T1000 (cell line): Measurements from ENCODE around the gene LRRK2.
"Not testable (repeated sequence)": the region's sequence is repeated elsewhere in the genome, so short reads cannot be mapped to it uniquely, and the experiment has no call there.

ENCODE experiments used
- DNase-seq: peaks from one replicate; lab custom pipeline; 2025; ENCODE audit warnings: mixed read lengths; lab: John Stamatoyannopoulos, UW

LRRK2 gene

DNA sequence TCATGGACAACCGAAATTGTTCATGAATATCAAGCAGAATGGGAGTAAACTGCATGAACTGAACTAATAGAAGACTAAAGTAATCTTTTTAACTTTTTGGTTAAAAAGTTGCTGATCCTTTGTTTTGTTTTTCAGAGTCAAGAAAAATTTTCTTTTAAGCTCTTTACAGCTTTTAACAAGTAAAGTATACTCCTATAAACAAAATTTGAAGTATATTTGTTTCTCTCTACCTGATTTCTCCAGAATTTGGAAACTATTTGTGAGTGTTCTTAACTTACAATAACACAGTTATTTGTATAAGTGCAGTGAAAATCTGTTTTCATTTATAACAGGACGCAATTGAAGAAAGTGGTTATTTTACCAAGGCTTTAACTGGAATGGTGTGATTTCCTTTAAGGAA lies 12.2 kb upstream of the LRRK2 start:
- no peak for DNase-seq

GRCh38 chr12:40215982-40216381 lies 8.8 kb upstream of the LRRK2 start:
- DNase-seq = no peak

DNA sequence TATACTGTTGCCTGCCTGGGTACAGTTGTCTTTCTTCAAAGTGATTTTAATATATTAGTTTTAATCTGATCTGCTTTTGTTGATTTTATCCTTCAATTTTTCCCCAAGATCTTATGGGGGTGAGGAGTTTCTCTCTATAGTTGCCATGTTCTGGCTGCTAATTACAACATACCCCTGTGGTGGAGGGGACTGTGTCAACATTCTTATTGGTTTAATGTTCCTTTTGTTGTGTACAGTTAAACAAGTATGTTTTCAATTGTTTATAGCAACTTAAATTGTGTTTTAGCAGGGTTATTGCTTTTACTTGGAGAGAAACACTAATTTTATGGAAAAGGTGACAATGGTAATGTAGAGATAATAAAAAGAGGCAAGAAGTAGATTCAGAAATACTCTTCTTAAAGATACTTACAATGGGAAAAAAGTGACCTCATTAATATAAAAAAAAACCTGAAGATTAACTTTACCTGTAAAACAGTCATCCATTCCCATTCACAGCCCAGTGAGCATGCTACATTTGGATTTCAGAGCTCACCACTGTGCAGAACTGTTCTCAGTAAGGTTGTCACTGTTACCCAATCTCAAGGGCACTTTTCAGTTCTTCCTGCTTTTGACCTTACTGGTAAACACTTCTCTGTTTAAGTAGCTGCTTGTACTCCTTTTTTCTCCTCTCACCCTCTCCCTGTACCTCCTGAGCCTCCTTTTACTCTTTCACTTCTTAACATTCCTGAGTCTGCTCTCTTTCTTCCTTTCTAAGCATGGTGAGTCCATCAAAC lies 8.1 kb upstream of the LRRK2 start:
- no peak for DNase-seq

- DNase-seq = no peak
Measured at GRCh38 chr12:40219760-40220159, 5.0 kb upstream of the LRRK2 start.

- DNase-seq = no peak
Measured at GRCh38 chr12:40222247-40222646, 2.5 kb upstream of the LRRK2 start.

GRCh38 chr12:40223646-40224045 lies 1.2 kb upstream of the LRRK2 start:
- no peak for DNase-seq

DNA sequence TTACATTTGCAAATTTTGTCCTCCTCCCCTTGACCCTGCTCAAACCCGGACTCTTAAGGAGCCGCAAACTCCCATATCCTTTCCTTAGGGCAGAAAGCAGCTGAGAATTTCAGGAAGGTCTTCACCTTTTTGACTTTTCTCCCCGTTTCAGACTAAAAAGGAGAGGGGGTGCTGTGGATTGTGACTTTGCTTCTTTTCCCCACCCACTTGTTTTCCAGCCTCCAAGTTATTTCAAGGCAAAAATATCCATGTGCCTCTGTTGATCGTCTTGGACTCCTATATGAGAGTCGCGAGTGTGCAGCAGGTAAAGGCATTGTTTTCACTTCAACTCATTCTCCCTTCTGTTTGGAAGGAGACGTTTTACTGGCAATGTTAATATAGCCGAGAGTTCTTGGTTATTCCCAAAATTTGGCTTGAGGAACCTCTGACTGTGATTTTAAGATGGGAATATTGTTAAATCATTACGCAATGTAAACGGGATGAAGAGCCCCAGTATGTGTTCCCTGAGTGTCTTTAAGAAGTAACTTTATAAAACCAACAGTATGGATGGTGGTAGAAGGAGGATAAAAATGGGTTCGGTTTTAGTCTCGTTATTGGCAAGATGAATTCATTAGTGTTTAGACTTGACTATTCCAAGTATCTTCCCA lies 663 bp downstream of the LRRK2 start:
- no peak for DNase-seq

DNA sequence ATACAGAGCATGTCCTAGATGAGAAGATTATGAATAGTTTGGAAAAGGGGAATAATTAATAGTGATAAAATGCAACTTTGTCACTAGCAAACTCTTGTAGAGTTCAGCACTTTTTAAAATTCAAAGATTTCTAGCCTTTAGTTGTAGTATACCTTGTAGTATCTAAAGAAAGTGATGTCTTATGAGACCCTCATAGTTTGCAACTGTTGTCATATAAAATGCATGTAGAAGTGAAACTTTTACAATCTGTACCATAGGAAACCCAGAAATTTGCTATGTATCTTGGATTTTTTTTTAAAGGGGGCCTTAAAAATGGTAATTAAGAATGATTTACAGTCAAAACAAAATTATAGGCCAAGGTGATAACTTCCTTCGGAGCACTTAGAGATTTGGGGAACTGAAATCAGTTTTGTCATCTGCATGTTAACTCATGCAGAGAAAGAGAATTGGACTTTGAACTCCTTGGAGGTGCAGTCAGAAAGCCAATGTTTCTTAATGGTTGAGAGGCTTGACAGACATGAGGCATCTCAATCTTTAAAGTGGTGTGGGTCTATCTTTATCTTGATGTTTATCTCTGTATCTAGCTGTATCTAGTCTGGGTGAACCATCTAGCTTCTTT lies 1.3 kb downstream of the LRRK2 start:
- DNase-seq = no peak

DNA sequence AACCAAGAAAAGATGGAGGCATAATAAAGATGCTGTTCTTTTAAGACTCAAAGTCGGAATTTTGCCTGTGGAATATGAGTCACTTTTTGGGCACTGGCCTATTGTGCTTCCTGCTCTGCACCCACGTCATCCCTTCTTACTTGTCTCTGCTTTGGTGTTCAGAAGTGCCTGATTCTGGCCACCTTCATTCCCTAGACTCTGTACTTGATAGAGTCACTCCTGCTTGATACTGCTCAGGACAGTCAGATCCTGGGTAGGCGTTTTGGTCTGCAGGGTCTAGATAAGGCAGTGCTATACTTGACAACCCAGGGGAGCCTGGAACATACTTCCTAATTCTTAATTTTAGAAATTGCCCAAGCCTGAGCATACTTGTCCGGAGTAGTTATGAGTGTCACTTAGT lies 1.9 kb downstream of the LRRK2 start:
- DNase-seq = peak; percentile 29

- DNase-seq = no peak
Measured at GRCh38 chr12:40227447-40227846, 2.6 kb downstream of the LRRK2 start.

- DNase-seq = no peak
Measured at GRCh38 chr12:40228727-40229126, 3.9 kb downstream of the LRRK2 start.

GRCh38 chr12:40229690-40230651 lies 5.2 kb downstream of the LRRK2 start:
- no peak for DNase-seq

GRCh38 chr12:40232602-40233001 lies 7.8 kb downstream of the LRRK2 start:
- no peak for DNase-seq

- DNase-seq = no peak
Measured at GRCh38 chr12:40233741-40234367, 9.1 kb downstream of the LRRK2 start.

- DNase-seq = no peak
Measured at GRCh38 chr12:40236357-40236850, 11.6 kb downstream of the LRRK2 start.

DNA sequence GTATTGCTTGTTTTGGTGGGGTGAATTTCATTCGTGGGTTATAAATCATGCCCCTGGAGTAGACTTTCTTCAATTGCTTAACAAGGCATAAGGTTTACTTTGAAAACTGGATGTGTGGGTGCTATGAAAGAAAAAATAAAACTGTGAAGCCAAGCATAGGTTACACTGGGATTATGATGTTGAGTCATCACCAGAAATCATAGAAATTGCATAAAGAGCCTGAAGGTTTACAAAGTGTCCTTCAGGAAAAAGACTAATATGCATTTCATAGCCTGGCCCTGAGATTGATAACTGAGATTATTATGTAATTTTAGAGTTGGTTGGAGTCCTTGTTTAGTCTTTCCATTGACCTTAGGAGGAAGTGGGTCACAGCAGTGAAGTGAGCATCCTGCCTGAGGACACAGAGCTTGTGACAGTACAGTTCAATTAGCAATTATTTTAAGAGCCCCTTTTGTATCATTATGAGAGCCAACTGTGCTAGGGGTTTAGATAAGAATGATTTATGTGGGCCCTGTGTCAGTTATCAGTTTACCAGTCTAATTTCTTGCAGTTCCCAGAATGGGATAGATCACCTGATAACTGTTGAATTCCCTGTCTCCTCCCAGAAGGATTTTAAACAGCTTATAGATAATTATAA lies 13.6 kb downstream of the LRRK2 start:
- no peak for DNase-seq

DNA sequence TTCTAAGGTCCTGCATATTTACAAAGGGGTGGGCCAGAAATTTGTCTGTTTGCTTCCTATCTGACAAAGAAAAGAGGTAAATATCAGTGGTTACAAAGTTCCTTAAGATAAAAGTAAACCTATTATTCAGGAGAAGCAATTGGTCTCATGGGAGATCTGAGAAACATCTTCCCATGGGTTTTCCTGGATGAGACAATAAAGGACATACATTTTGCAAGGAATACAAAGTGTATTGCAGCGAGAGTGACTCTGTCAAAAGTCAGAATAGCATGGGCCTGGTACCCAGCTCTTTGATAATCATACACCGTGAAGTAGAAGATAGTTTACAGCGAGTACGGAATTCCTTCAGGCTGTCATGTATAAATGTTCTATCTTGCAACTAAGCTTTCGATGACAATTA lies 14.2 kb downstream of the LRRK2 start:
- no peak for DNase-seq

- DNase-seq = no peak
Measured at GRCh38 chr12:40240779-40241178, 16.0 kb downstream of the LRRK2 start.

- no peak for DNase-seq
Measured at GRCh38 chr12:40241741-40242140, 16.9 kb downstream of the LRRK2 start.

GRCh38 chr12:40244526-40245156 lies 19.8 kb downstream of the LRRK2 start:
- not testable (repeated sequence) for DNase-seq
